DMS53 treated with DMSO at 0.1 percent for 48 hours (cell line): ENCODE measurements around the gene RENBP.
A peak's percentile ranks its signal among the peaks of the same experiment; 100 is the strongest.

Experiments
- DNase-seq: peaks from one replicate; lab custom pipeline; 2025; ENCODE audit not compliant: unreplicated experiment; lab: John Stamatoyannopoulos, UW

Gene RENBP

DNA sequence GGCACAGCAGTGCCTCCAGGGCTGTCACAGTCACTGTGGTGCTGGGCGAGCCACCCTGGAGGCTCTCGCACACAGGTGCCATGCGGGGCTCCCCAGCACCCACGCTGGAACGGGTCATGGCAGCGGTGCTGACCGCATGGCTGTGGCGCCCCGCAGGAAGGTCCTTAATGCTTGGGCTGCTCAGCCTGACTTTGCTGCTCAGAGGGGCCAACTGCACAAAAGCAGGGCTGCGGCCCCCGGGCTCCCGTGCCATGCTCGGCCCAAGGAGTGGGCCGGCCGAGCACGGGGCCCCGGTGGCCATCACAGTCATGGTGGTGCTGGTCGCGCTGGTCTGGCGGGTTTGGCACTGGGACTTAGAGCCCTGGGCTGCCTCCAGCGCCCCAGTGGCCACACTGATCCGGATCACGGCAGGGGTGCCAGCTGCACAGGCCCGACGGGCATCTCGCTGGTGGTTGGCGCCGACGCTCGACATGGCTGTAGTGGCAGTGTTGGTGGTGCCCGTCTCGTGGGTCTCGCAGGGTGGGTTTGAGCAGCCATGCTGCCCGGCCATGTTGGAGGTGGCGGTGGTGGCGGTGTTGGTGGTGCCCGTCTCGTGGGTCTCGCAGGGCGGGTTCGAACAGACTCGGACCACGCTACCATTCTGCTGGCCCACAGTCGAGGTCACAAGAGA lies 10.2 kb upstream of the RENBP start:
- DNase-seq = no peak

- DNase-seq = no peak
Measured at GRCh38 chrX:153953892-153954557, 9.6 kb upstream of the RENBP start.

GRCh38 chrX:153953342-153953830 lies 8.9 kb upstream of the RENBP start:
- DNase-seq = no peak

- no peak for DNase-seq
Measured at GRCh38 chrX:153952373-153953026, 8.1 kb upstream of the RENBP start.

DNA sequence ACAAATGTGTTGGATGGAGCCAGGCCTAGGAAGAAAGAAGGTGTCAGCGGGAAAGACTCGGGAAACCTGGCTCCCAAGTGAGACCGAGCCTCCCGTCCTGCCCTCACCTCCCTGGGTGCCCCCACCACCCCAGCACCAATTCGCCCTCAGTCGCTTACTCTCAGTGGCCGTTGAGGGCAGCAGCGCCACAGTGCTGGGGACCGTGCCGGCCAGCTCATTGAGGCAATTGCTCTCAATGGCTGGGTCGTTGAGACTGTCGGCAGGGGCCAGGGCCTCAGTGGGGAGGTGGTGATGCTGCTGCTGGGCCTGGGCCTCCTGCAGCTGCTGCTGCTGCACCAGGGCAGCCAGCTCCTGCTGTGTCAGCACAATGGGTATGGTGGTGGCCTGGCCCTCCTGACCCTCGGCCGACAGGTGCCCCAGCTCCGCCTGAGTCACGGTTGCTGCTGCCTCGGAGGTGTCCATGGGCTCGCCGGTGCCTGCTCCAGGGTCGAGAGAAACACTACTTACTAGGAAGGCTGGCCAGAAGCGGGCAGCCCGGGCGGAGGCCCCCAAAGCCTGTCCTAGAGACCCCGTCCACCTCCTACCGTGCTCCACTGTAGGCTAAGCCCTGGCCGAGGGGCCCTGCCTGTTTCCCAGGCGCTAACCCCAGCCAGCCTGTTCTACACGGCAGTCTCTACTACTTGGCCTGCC lies 7.4 kb upstream of the RENBP start:
- DNase-seq = no peak

- DNase-seq = no peak
Measured at GRCh38 chrX:153950127-153950526, 5.7 kb upstream of the RENBP start.

DNA sequence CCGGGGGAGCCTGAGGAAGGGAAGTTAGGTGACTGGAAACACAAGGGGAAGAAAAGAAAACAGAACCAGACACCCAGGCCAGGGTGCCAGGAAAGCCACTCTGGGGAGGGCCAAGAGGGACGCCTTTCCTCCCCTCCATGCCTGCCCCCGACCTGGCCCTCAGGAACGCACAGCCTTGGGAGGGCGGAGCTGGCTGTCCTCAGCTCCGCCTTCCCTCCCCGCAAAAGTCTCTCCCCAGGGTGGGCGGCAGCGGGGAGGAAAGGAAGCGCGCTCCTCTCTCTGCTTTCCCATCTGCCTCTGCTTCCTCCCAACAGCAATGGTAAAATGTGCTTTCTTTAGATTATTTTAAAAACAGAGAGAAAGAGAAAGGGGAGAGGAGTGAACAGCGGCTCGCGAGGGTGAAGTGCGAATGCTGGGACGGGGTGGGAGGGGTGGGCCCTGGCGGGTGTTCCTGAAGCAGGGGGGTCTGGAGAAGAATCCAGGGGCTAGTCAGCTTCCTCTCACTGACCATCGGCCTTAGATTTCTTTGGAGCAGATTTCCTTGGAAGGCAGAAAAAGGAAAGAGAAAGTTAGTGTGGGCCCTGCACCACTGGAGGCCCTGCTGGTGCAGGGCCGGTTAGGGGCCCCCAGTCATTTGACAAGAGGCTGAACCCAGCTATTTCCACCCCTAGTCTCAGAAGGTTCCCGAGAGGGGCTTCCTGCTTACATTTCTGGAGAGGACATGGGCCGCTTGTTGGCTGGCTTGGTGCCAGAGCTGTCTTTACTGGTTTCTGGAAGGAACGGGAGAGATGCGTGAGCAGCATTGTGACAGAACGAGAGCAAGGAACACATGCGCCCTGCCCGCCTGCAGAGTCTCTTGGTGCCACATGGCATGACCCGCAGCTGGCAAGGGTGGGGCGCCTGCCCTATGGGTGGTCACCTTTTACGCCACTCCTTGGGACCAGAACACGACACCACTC lies 4.7 kb upstream of the RENBP start:
- no peak for DNase-seq

- no peak for DNase-seq
Measured at GRCh38 chrX:153948002-153948466, 3.6 kb upstream of the RENBP start.

- peak; percentile 59 for DNase-seq
Measured at GRCh38 chrX:153947009-153947769, 2.7 kb upstream of the RENBP start.

- no peak for DNase-seq
Measured at GRCh38 chrX:153945956-153946943, 1.8 kb upstream of the RENBP start.

- no peak for DNase-seq
Measured at GRCh38 chrX:153944800-153945150, 332 bp upstream of the RENBP start.

- DNase-seq = no peak
Measured at GRCh38 chrX:153941336-153942252, 2.8 kb downstream of the RENBP start.

- DNase-seq = no peak
Measured at GRCh38 chrX:153939573-153939972, 4.9 kb downstream of the RENBP start.

DNA sequence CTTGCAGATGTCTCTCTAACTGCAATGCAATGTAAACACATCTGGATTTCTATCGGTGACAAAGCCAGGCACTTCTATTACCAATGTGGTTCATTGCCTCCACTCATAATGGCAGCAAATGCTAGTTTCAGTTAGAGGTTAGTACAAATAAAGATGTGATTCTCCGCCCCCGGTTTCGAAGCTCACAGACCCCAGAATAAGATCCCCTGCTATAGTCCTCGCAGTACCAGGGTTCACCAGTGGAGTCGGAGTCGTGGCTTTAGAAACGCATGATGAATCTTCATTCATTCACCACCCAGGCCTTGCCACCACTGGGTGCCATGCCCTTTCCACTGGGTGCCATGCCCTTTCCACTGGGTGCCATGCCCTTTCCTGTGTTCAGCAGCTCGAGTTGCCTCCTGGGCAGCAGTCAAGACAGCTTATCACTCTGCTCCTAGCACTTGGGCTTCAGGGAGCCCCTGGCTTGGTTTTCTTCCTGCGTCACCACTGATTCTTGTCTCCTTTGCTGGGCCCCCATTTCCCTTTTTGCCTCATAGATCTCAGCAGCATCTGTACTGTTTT lies 6.1 kb downstream of the RENBP start:
- DNase-seq = no peak

DNA sequence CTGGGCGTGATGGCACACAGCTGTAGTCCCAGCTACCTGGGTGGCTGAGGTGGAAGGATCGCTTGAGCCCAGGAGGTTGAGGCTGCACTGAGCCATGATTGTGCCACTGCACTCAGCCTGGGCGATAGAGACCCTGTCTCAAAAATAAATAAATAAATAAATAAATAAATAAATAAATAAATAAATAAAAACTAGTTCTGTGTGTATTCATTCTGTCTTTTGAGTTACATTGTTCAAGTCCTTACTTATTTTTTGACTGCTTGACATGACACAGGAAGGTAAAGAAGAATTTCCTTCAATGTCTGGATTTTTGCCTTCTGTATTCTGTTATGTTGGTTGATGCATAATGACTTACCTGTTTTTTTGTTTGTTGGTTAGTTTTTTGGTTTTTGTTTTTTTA lies 7.4 kb downstream of the RENBP start:
- no peak for DNase-seq

GRCh38 chrX:153935326-153935851 lies 9.1 kb downstream of the RENBP start:
- DNase-seq = no peak

- DNase-seq = peak; percentile 65
Measured at GRCh38 chrX:153934762-153935325, 9.6 kb downstream of the RENBP start, which contains the start of gene NAA10. TSS of gene NAA10 (minus strand) at chrX:153935037. CDS start at chrX:153934904, 133 bp downstream.
